Panc1 (cell line): ENCODE measurements around the gene PHF20.

Experiments
- POLR2AphosphoS5 ChIP-seq: IDR thresholded peaks from 2 replicates; pipeline ENCODE4 v1.6.1; 2012; ENCODE audit warnings: mild to moderate bottlenecking, low read depth, low read length, moderate library complexity
- TF ChIP-seq, protein P1 (sequence below): fragments of 450-650 bp; IDR thresholded peaks from 2 replicates; pipeline ENCODE4 v1.5.1; 2017; ENCODE audit warnings: mild to moderate bottlenecking

GRCh38 chr20:35788796-35789195 lies 17.0 kb downstream of the PHF20 start:
- TF ChIP-seq, protein P1, sequence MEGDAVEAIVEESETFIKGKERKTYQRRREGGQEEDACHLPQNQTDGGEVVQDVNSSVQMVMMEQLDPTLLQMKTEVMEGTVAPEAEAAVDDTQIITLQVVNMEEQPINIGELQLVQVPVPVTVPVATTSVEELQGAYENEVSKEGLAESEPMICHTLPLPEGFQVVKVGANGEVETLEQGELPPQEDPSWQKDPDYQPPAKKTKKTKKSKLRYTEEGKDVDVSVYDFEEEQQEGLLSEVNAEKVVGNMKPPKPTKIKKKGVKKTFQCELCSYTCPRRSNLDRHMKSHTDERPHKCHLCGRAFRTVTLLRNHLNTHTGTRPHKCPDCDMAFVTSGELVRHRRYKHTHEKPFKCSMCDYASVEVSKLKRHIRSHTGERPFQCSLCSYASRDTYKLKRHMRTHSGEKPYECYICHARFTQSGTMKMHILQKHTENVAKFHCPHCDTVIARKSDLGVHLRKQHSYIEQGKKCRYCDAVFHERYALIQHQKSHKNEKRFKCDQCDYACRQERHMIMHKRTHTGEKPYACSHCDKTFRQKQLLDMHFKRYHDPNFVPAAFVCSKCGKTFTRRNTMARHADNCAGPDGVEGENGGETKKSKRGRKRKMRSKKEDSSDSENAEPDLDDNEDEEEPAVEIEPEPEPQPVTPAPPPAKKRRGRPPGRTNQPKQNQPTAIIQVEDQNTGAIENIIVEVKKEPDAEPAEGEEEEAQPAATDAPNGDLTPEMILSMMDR = no peak
- no peak for TF ChIP-seq POLR2AphosphoS5
